Measurements from ENCODE around the gene IL1F10.

The IL1F10 gene

GRCh38 chr2:113118263-113118657 lies 50.5 kb downstream of the IL1F10 start:
- no peak overlapping the region for H3K27ac ChIP-seq (replicated peaks)
- no peak overlapping the region for H3K4me3 ChIP-seq (replicated peaks; ENCODE audit: insufficient read depth, low read length)
- TF ChIP-seq, protein P1, sequence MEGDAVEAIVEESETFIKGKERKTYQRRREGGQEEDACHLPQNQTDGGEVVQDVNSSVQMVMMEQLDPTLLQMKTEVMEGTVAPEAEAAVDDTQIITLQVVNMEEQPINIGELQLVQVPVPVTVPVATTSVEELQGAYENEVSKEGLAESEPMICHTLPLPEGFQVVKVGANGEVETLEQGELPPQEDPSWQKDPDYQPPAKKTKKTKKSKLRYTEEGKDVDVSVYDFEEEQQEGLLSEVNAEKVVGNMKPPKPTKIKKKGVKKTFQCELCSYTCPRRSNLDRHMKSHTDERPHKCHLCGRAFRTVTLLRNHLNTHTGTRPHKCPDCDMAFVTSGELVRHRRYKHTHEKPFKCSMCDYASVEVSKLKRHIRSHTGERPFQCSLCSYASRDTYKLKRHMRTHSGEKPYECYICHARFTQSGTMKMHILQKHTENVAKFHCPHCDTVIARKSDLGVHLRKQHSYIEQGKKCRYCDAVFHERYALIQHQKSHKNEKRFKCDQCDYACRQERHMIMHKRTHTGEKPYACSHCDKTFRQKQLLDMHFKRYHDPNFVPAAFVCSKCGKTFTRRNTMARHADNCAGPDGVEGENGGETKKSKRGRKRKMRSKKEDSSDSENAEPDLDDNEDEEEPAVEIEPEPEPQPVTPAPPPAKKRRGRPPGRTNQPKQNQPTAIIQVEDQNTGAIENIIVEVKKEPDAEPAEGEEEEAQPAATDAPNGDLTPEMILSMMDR (IDR thresholded peaks at IDR 0.05; ENCODE audit: insufficient read depth, low read length): no peak
- TF ChIP-seq GABPA (IDR thresholded peaks at IDR 0.05; ENCODE audit: low read depth): no peak
- no peak for TF ChIP-seq SPI1 (IDR thresholded peaks at IDR 0.05; ENCODE audit: borderline replicate concordance, low read depth)
- TF ChIP-seq POLR2AphosphoS5 (IDR thresholded peaks at IDR 0.05; ENCODE audit: low read depth): no peak
- TF ChIP-seq REST (IDR thresholded peaks at IDR 0.05; ENCODE audit: insufficient replicate concordance, low read depth): no peak
- DNase-seq (ENCODE audit: low read depth in 1 of 2, low spot score in 1 of 2): no peak
- H3K27me3 ChIP-seq (ENCODE audit: insufficient read depth, poor library complexity, severe bottlenecking): no peaks in the 10 kb centered on the region

- no peak overlapping the region for H3K27ac ChIP-seq (replicated peaks)
- no peak for TF ChIP-seq SPI1 (IDR thresholded peaks at IDR 0.05; ENCODE audit: borderline replicate concordance, low read depth)
- no peak for TF ChIP-seq POLR2AphosphoS5 (IDR thresholded peaks at IDR 0.05; ENCODE audit: low read depth)
- no peak for TF ChIP-seq GABPA (IDR thresholded peaks at IDR 0.05; ENCODE audit: low read depth)
- TF ChIP-seq REST (IDR thresholded peaks at IDR 0.05; ENCODE audit: insufficient replicate concordance, low read depth): no peak
- TF ChIP-seq, protein P1 (IDR thresholded peaks at IDR 0.05; ENCODE audit: insufficient read depth, low read length): no peak
- DNase-seq (ENCODE audit: low read depth in 1 of 2, low spot score in 1 of 2): no peak
- H3K4me3 ChIP-seq (replicated peaks; ENCODE audit: insufficient read depth, low read length): no peak overlapping the region
- no peaks in the 10 kb centered on the region for H3K27me3 ChIP-seq (ENCODE audit: insufficient read depth, poor library complexity, severe bottlenecking)
These were observed 51.3 kb downstream of the IL1F10 start for GRCh38 chr2:113119111-113119510.

DNA sequence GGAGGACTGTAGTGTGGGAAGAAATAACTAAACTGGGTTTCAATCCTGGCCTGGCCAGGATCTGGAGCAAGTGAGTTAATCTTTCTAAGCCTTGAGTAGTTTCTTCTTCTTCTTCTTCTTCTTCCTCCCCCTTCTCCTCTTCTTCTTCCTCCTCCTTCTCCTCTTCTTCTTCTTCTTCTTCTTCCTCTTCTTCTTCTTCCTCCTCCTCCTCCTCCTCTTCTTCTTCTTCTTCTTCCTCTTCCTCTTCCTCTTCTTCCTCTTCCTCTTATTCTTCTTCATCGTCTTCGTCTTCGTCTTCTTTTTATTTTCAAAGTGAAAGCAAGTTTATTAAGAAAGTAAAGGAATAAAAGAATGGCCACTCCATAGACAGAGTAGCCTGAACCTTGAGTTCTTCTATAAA lies 53.1 kb downstream of the IL1F10 start:
- no peak for DNase-seq (ENCODE audit: low read depth in 1 of 2, low spot score in 1 of 2)
- no peak overlapping the region; the same call in 1 of the 2 replicates for H3K27ac ChIP-seq (replicated peaks)
- no peaks in the 10 kb centered on the region for H3K27me3 ChIP-seq (ENCODE audit: insufficient read depth, poor library complexity, severe bottlenecking)
- H3K4me3 ChIP-seq (replicated peaks; ENCODE audit: insufficient read depth, low read length): no peak overlapping the region
- TF ChIP-seq REST (IDR thresholded peaks at IDR 0.05; ENCODE audit: insufficient replicate concordance, low read depth) (no peak), POLR2AphosphoS5 (IDR thresholded peaks at IDR 0.05; ENCODE audit: low read depth) (no peak), GABPA (IDR thresholded peaks at IDR 0.05; ENCODE audit: low read depth) (no peak), SPI1 (IDR thresholded peaks at IDR 0.05; ENCODE audit: borderline replicate concordance, low read depth) (no peak)
- TF ChIP-seq, protein P1 (IDR thresholded peaks at IDR 0.05; ENCODE audit: insufficient read depth, low read length): no peak

All from HL-60 (cell line).